Measurements from ENCODE around the gene ZNF124.

The ZNF124 gene

DNA sequence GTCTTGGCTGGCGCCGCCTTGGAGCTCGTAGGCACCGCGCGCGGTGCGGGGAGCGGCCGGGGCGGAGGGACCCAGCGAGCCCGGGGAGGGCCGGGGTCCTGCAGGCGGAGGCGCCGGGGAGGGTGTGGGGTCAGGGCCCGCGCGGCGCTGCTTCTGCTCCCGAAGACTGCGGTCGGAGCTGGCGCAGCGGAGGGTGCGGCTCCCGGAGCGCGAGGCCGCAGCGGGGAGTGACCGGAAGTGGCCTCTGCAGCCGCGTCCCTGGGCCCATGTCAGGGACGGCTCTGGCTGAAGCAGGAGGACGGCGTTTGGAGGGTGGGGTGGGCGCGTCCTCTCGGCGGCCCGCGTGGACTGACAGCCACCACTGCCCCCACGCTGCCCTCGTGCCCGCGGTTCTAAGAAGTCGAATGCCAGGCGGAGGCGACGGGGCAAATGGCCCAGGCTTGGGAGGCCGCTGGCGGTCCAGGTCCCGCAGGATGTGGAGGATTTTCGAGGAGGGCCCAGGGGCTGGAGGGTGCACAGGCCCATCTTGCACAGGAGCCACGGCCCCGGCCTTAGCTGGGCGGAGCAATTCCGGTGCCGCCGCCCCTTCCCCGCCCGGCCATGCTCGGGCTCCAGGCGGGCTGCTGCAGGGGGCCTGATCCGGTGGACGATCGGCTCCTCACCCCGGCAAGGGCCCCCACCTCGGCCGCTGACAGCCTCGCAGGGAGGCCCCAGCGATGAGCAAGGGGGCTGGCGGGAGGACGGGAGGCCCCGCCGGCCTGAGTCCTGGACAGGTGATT, 59.9 kb downstream of the ZNF124 start:
- DNase-seq: no peak

GRCh38 chr1:247111259-247111699, 60.5 kb downstream of the ZNF124 start:
- DNase-seq: no peak

- DNase-seq: peak; percentile 57
Measured at GRCh38 chr1:247110627-247111258, 61.1 kb downstream of the ZNF124 start.

GRCh38 chr1:247107694-247108093, 64.1 kb downstream of the ZNF124 start:
- no peak for DNase-seq

DNA sequence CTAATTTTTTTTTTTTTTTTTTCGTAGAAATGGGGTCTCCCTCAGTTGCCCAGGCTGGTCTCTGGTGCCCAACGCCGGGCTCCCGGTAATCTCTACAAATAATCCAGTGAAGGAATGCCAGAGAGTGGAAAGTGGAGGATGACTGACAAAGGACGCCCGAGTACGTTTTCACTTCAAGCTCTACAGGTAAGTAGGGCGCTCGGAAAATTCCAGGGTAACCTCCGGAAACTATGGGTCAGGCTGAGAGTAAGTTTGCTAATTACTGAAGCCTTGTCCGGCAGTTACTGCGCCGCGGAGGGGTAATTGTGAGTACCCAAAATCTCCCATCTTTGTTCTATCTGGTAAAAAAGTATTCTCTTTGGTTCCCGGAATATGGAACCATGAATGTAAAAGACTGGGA, 65.9 kb downstream of the ZNF124 start:
- DNase-seq: no peak
